Mesenchymal stem cell (in vitro differentiated cells and primary cell): Measurements from ENCODE around the gene SRGAP1.

Experiments
- DNase-seq: peaks from one replicate; pipeline ENCODE4 v3.0.0-alpha.2; 2013
- H2AFZ ChIP-seq: one replicate; pipeline ENCODE4 v1.6.1; 2013; ENCODE audit warnings: low read depth, mild to moderate bottlenecking, control low read depth, inconsistent platforms, low read length, moderate library complexity
- H2AK5ac ChIP-seq: 2 replicates; pipeline ENCODE4 v1.6.1; 2013; ENCODE audit warnings: low read length, moderate library complexity, mild to moderate bottlenecking, inconsistent platforms; ENCODE audit not compliant: severe bottlenecking
- H2BK120ac ChIP-seq: one replicate; pipeline ENCODE4 v1.6.1; 2013; ENCODE audit warnings: low read depth, mild to moderate bottlenecking, inconsistent platforms, low read length, moderate library complexity
- H2BK12ac ChIP-seq, 2 experiments: one replicate each; pipeline ENCODE4 v1.6.1; 2013; ENCODE audit warnings: inconsistent platforms in 2 of 2, low read length in 2 of 2, mild to moderate bottlenecking in 2 of 2, moderate library complexity in 2 of 2, control low read depth in 1 of 2
- H2BK15ac ChIP-seq: one replicate; pipeline ENCODE4 v1.6.1; 2013; ENCODE audit warnings: mild to moderate bottlenecking, low read depth, inconsistent platforms; ENCODE audit not compliant: poor library complexity, severe bottlenecking
- H2BK5ac ChIP-seq: 2 replicates; pipeline ENCODE4 v1.6.1; 2013; ENCODE audit warnings: low read depth, mild to moderate bottlenecking, low read length, control low read depth, inconsistent platforms; ENCODE audit not compliant: poor library complexity, severe bottlenecking
- H3K14ac ChIP-seq, 2 experiments: one replicate each; pipeline ENCODE4 v1.6.1; 2013; ENCODE audit warnings: inconsistent platforms in 2 of 2, low read length in 2 of 2, control low read depth in 1 of 2, mild to moderate bottlenecking in 1 of 2, moderate library complexity in 1 of 2
- H3K18ac ChIP-seq, 2 experiments: one replicate each; pipeline ENCODE4 v1.6.1; 2013; ENCODE audit warnings: inconsistent platforms in 2 of 2, low read length in 2 of 2, control low read depth in 1 of 2, low read depth in 1 of 2, mild to moderate bottlenecking in 1 of 2
- H3K23ac ChIP-seq, 2 experiments: one replicate each; pipeline ENCODE4 v1.6.1; 2013; ENCODE audit warnings: inconsistent platforms in 2 of 2, low read length in 2 of 2, mild to moderate bottlenecking in 2 of 2, moderate library complexity in 2 of 2, control low read depth in 1 of 2
- H3K27ac ChIP-seq: 2 replicates; pipeline ENCODE4 v1.5.1; 2013; ENCODE audit warnings: mild to moderate bottlenecking, moderate library complexity, low read length, control low read depth, inconsistent platforms; ENCODE audit not compliant: poor library complexity, severe bottlenecking
- H3K27me3 ChIP-seq, 2 experiments: 2 replicates each; pipeline versions ENCODE4 v1.6.1 to v1.7.0; 2013; ENCODE audit warnings: low read length in 2 of 2, mild to moderate bottlenecking in 2 of 2, moderate library complexity in 2 of 2, control low read depth in 1 of 2, inconsistent platforms in 1 of 2; ENCODE audit not compliant: control insufficient read depth in 1 of 2, insufficient read depth in 1 of 2
- H3K36me3 ChIP-seq, 2 experiments: 2 replicates each; pipeline versions ENCODE4 v1.6.1 to v1.7.0; 2013; ENCODE audit warnings: low read length in 2 of 2, control low read depth in 1 of 2, inconsistent platforms in 1 of 2, low read depth in 1 of 2, mild to moderate bottlenecking in 1 of 2; ENCODE audit not compliant: insufficient read depth in 2 of 2, control insufficient read depth in 1 of 2
- H3K4ac ChIP-seq, 2 experiments: one replicate each; pipeline ENCODE4 v1.6.1; 2013; ENCODE audit warnings: inconsistent platforms in 2 of 2, low read length in 2 of 2, mild to moderate bottlenecking in 2 of 2, moderate library complexity in 2 of 2, control low read depth in 1 of 2, low read depth in 1 of 2
- H3K4me1 ChIP-seq: 2 replicates; pipeline ENCODE4 v1.6.1; 2013; ENCODE audit warnings: low read depth, low read length, control low read depth; ENCODE audit not compliant: control insufficient read depth, insufficient read depth
- H3K4me2 ChIP-seq: 2 replicates; pipeline ENCODE4 v1.6.1; 2013; ENCODE audit warnings: low read length, mild to moderate bottlenecking, inconsistent platforms; ENCODE audit not compliant: poor library complexity, severe bottlenecking
- H3K4me3 ChIP-seq, 2 experiments: 2 replicates each; pipeline versions ENCODE4 v1.5.1 to v1.7.0; 2013; ENCODE audit warnings: low read length in 2 of 2, mild to moderate bottlenecking in 2 of 2, control low read depth in 1 of 2, low read depth in 1 of 2; ENCODE audit not compliant: insufficient read depth in 1 of 2
- H3K79me1 ChIP-seq: replicated peaks from 2 replicates; pipeline ENCODE4 v1.6.1; 2013; ENCODE audit warnings: mild to moderate bottlenecking, control low read depth, low read length, inconsistent platforms; ENCODE audit not compliant: poor library complexity, severe bottlenecking
- H3K9ac ChIP-seq: 2 replicates; pipeline ENCODE4 v1.7.0; 2013; ENCODE audit warnings: mild to moderate bottlenecking, low read length, moderate library complexity
- H3K9me3 ChIP-seq: 2 replicates; pipeline ENCODE4 v1.7.0; 2013; ENCODE audit warnings: mild to moderate bottlenecking, low read length; ENCODE audit not compliant: control insufficient read depth
- H4K8ac ChIP-seq: one replicate; pipeline ENCODE4 v1.6.1; 2013; ENCODE audit warnings: inconsistent platforms, mild to moderate bottlenecking, low read length, moderate library complexity
- H4K91ac ChIP-seq: one replicate; pipeline ENCODE4 v1.6.1; 2013; ENCODE audit warnings: mild to moderate bottlenecking, low read length, inconsistent platforms
- WGBS: methylation state at CpG from one replicate; pipeline ENCODE4 v1.1.7; 2013; ENCODE audit warnings: mixed read lengths; 5-methylcytosine and 5-hydroxymethylcytosine counted together

SRGAP1 gene

GRCh38 chr12:63822352-63822751 is 22.1 kb upstream of the SRGAP1 start:
- Histone ChIP-seq H3K4me2 (no peak overlapping the region), H2AK5ac (peak overlapping the region; percentile 54), H3K9ac (peak overlapping the region; percentile 80), H3K23ac (no peak overlapping the region), H3K27me3 (no peaks in the 10 kb centered on the region), H2BK120ac (no peak overlapping the region), H4K91ac (no peak overlapping the region), H4K8ac (no peak overlapping the region), H3K36me3 (peaks cover 0 to 3% of the 10 kb centered on the region in 2 experiments), H3K4me3 (peak overlapping the region in 1 of 2 experiments; percentile 82), H3K9me3 (no peaks in the 10 kb centered on the region), H3K4ac (no peak overlapping the region), H2BK5ac (no peak overlapping the region), H3K18ac (no peak overlapping the region), H2AFZ (no peak overlapping the region), H3K79me1 (no peaks in the 10 kb centered on the region), H3K14ac (no peak overlapping the region), H3K4me1 (peaks cover 9% of the 10 kb centered on the region), H2BK15ac (no peak overlapping the region), H2BK12ac (no peak overlapping the region), H3K27ac (peak overlapping the region; percentile 61)
- peak; percentile 26 for DNase-seq
- WGBS = 13% methylated on average over 6 of the region's 6 CpGs

GRCh38 chr12:63823040-63823439 is 21.5 kb upstream of the SRGAP1 start:
- H2BK15ac ChIP-seq = no peak overlapping the region
- no peak overlapping the region for H4K91ac ChIP-seq
- no peak overlapping the region for H3K9ac ChIP-seq
- H4K8ac ChIP-seq = peak overlapping the region; percentile 27
- no peak overlapping the region for H3K23ac ChIP-seq
- no peak overlapping the region for H2AFZ ChIP-seq
- no peaks in the 10 kb centered on the region for H3K79me1 ChIP-seq
- DNase-seq = no peak
- peaks cover 0 to 3% of the 10 kb centered on the region in 2 experiments for H3K36me3 ChIP-seq
- no peaks in the 10 kb centered on the region for H3K9me3 ChIP-seq
- H2BK120ac ChIP-seq = no peak overlapping the region
- no peak overlapping the region for H2BK5ac ChIP-seq
- H2BK12ac ChIP-seq = no peak overlapping the region
- no peak overlapping the region for H2AK5ac ChIP-seq
- peak overlapping the region in 1 of 2 experiments; percentile 52 for H3K18ac ChIP-seq
- H3K27ac ChIP-seq = no peak overlapping the region
- H3K4ac ChIP-seq = no peak overlapping the region
- H3K4me3 ChIP-seq = no peak overlapping the region
- H3K14ac ChIP-seq = no peak overlapping the region
- no peaks in the 10 kb centered on the region for H3K27me3 ChIP-seq
- WGBS = 94% methylated on average over 6 of the region's 6 CpGs
- peaks cover 9% of the 10 kb centered on the region for H3K4me1 ChIP-seq
- peak overlapping the region; percentile 7 for H3K4me2 ChIP-seq

GRCh38 chr12:63826006-63826585 is 18.4 kb upstream of the SRGAP1 start:
- H2BK120ac ChIP-seq = no peak overlapping the region
- peak overlapping the region; percentile 26 for H3K9ac ChIP-seq
- WGBS = 20% methylated on average over 4 of the region's 4 CpGs

DNA sequence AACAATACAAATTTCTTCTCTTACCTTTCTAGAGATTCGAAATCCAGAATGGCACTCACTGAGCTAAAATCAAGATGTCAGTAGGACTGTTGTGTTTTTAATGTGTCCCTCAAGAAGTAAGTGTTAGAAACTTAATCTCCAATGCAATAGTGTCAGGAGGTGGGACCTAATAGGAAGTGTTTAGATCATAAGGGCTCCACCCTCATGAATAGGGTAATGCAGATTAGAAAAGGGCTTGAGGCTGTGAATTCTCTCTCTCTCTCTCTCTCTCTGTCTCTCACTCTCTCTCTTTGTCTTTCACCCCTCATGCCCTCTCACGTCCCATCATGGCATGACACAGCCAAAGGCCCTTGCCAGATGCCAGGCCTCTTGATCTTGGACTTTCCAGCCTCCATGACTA is 15.6 kb upstream of the SRGAP1 start:
- Histone ChIP-seq H4K8ac (no peak overlapping the region), H3K14ac (no peak overlapping the region), H2AK5ac (no peak overlapping the region), H3K4me3 (no peak overlapping the region), H4K91ac (no peak overlapping the region), H3K4me2 (no peak overlapping the region), H3K36me3 (no peaks in the 10 kb centered on the region), H3K79me1 (no peaks in the 10 kb centered on the region), H2BK15ac (no peak overlapping the region), H2AFZ (no peak overlapping the region), H3K4me1 (no peaks in the 10 kb centered on the region), H3K4ac (no peak overlapping the region), H3K9me3 (peaks cover 9% of the 10 kb centered on the region), H3K18ac (no peak overlapping the region), H3K23ac (no peak overlapping the region), H2BK5ac (no peak overlapping the region), H3K9ac (no peak overlapping the region), H3K27me3 (no peaks in the 10 kb centered on the region), H2BK120ac (no peak overlapping the region), H2BK12ac (no peak overlapping the region), H3K27ac (no peak overlapping the region)
- DNase-seq = no peak
- 100% methylated on average over 2 of the region's 2 CpGs for WGBS

More at GRCh38 chr12:63826006-63826585, 18.4 kb upstream of the SRGAP1 start:
- no peak overlapping the region for H3K4me2 ChIP-seq
- peaks cover 9% of the 10 kb centered on the region for H3K9me3 ChIP-seq
- no peak overlapping the region for H2BK5ac ChIP-seq
- H3K4me1 ChIP-seq = peaks cover 9% of the 10 kb centered on the region
- H3K4me3 ChIP-seq = no peak overlapping the region
- H3K4ac ChIP-seq = no peak overlapping the region
- peaks cover 0 to 3% of the 10 kb centered on the region in 2 experiments for H3K36me3 ChIP-seq
- H3K14ac ChIP-seq = no peak overlapping the region
- no peak overlapping the region for H2AFZ ChIP-seq
- H3K27ac ChIP-seq = no peak overlapping the region
- H4K8ac ChIP-seq = no peak overlapping the region
- no peak overlapping the region for H2AK5ac ChIP-seq
- no peak overlapping the region for H4K91ac ChIP-seq
- no peak overlapping the region for H3K18ac ChIP-seq
- H3K79me1 ChIP-seq = no peaks in the 10 kb centered on the region
- H3K27me3 ChIP-seq = no peaks in the 10 kb centered on the region
- H2BK15ac ChIP-seq = no peak overlapping the region
- H2BK12ac ChIP-seq = no peak overlapping the region
- no peak overlapping the region for H3K23ac ChIP-seq
- DNase-seq = peak; percentile 75
